ENCODE measurements around the gene KIT. TPM values are rescaled to one million over a fixed set of nuclear protein-coding genes. Genes with fewer than 3 reads are reported as not detected.

KIT gene
- total and polyA plus RNA-seq, 2 experiments from 2014 or later = 1.1 to 6.7 TPM

DNA sequence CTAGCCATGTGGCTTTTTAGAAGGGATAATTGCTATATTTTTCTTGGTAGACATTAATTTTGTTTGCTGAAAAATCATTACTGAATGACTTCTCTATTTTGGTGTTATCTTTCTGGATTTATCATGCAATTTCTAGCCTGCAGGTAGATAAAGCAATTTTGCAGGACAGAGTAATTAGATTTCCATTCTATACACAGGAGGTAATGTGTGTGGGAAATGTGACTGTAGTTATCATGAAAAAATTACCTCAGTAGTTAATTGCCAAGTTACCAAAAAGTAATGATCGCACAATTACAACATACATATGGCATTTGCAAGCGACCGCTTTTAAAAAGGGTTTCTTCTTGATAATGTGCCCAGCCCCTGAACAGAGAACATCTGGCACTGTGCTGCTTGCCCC, 66.1 kb downstream of the KIT start:
- DNase-seq = no peak
- no peak overlapping the region for H3K4me3 ChIP-seq
- no peak overlapping the region for H3K9ac ChIP-seq
- TF ChIP-seq EZH2 (IDR thresholded peaks at IDR 0.05; ENCODE audit: insufficient read depth, poor library complexity, severe bottlenecking) = no peak
- TF ChIP-seq EZH2phosphoT487 (IDR thresholded peaks at IDR 0.05; ENCODE audit: insufficient read depth, low read depth) = no peak
- H3K79me2 ChIP-seq (ENCODE audit: insufficient read depth) = no peaks in the 10 kb centered on the region
- in situ Hi-C loops (cut with MboI) = no loop called here
- H3K4me2 ChIP-seq (ENCODE audit: unreplicated experiment) = no peak overlapping the region
- no peaks in the 10 kb centered on the region for H3K36me3 ChIP-seq (ENCODE audit: low read depth)
- H3F3A ChIP-seq (ENCODE audit: insufficient read depth) = no peaks in the 10 kb centered on the region
- H3K27ac ChIP-seq = no peak overlapping the region
- no peaks in the 10 kb centered on the region for H3K9me3 ChIP-seq (ENCODE audit: low read depth)
- H2AFZ ChIP-seq = no peak overlapping the region
- H3K4me1 ChIP-seq (ENCODE audit: insufficient read depth) = peaks cover 8% of the 10 kb centered on the region
- no peaks in the 10 kb centered on the region for H3K9me2 ChIP-seq (ENCODE audit: insufficient read depth)
- H3K27me3 ChIP-seq (replicated peaks; ENCODE audit: insufficient read depth) = no peaks in the 10 kb centered on the region
- 95% methylated on average over 3 of the region's 3 CpGs for WGBS, 2 experiments (ENCODE audit: low coverage in 1 of 2, low lambda C conversion rate in 2 of 2, missing lambda C conversion rate in 2 of 2)
- H4K20me1 ChIP-seq (ENCODE audit: insufficient read depth) = no peaks in the 10 kb centered on the region

DNA sequence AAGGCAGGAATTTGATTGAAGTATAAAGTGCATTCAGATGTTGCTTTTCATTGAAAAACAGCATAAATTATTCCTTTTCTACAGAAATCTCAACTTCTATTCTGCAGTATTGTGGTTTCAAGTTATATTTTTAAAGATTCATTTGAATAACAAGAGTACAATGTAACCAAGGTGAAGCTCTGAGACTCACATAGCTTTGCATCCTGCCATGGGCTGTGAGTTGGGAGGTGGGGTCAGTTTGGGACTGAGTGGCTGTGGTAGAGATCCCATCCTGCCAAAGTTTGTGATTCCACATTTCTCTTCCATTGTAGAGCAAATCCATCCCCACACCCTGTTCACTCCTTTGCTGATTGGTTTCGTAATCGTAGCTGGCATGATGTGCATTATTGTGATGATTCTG, 69.2 kb downstream of the KIT start:
- H3K36me3 ChIP-seq (ENCODE audit: low read depth) = no peaks in the 10 kb centered on the region
- DNase-seq = no peak
- no peaks in the 10 kb centered on the region for H3K9me2 ChIP-seq (ENCODE audit: insufficient read depth)
- no peaks in the 10 kb centered on the region for H3K79me2 ChIP-seq (ENCODE audit: insufficient read depth)
- WGBS, 2 experiments (ENCODE audit: low coverage in 1 of 2, low lambda C conversion rate in 2 of 2, missing lambda C conversion rate in 2 of 2) = 92 to 93% methylated on average over 2 of the region's 2 CpGs
- no peaks in the 10 kb centered on the region for H3K27me3 ChIP-seq (replicated peaks; ENCODE audit: insufficient read depth)
- H3K9me3 ChIP-seq (ENCODE audit: low read depth) = no peaks in the 10 kb centered on the region
- H4K20me1 ChIP-seq (ENCODE audit: insufficient read depth) = no peaks in the 10 kb centered on the region
- H3K4me3 ChIP-seq = no peak overlapping the region
- H2AFZ ChIP-seq = no peak overlapping the region
- H3K9ac ChIP-seq = no peak overlapping the region
- no peaks in the 10 kb centered on the region for H3K4me1 ChIP-seq (ENCODE audit: insufficient read depth)
- in situ Hi-C loops (cut with MboI) = no loop called here
- no peak for TF ChIP-seq EZH2phosphoT487 (IDR thresholded peaks at IDR 0.05; ENCODE audit: insufficient read depth, low read depth)
- no peak for TF ChIP-seq EZH2 (IDR thresholded peaks at IDR 0.05; ENCODE audit: insufficient read depth, poor library complexity, severe bottlenecking)
- H3K4me2 ChIP-seq (ENCODE audit: unreplicated experiment) = no peak overlapping the region
- no peak overlapping the region for H3K27ac ChIP-seq
- H3F3A ChIP-seq (ENCODE audit: insufficient read depth) = no peaks in the 10 kb centered on the region

DNA sequence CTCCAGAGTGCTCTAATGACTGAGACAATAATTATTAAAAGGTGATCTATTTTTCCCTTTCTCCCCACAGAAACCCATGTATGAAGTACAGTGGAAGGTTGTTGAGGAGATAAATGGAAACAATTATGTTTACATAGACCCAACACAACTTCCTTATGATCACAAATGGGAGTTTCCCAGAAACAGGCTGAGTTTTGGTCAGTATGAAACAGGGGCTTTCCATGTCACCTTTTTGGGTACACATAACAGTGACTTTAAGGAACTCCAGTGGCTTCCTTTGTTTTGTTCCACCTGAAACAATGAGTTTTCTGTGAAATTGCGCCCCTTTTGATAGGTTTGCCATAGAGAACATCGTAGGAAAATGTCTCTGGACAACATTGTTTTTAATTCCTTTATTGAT, 69.6 kb downstream of the KIT start:
- Histone ChIP-seq H3K4me2 (ENCODE audit: unreplicated experiment) (no peak overlapping the region), H3K9me3 (ENCODE audit: low read depth) (no peaks in the 10 kb centered on the region), H3K27me3 (replicated peaks; ENCODE audit: insufficient read depth) (no peaks in the 10 kb centered on the region), H2AFZ (no peak overlapping the region), H3K27ac (no peak overlapping the region), H3K9ac (no peak overlapping the region), H3K4me3 (no peak overlapping the region), H3K36me3 (ENCODE audit: low read depth) (no peaks in the 10 kb centered on the region), H4K20me1 (ENCODE audit: insufficient read depth) (no peaks in the 10 kb centered on the region), H3F3A (ENCODE audit: insufficient read depth) (no peaks in the 10 kb centered on the region), H3K79me2 (ENCODE audit: insufficient read depth) (no peaks in the 10 kb centered on the region), H3K4me1 (ENCODE audit: insufficient read depth) (no peaks in the 10 kb centered on the region), H3K9me2 (ENCODE audit: insufficient read depth) (no peaks in the 10 kb centered on the region)
- WGBS, 2 experiments (ENCODE audit: low coverage in 1 of 2, low lambda C conversion rate in 2 of 2, missing lambda C conversion rate in 2 of 2) = 60 to 64% methylated on average over 2 of the region's 2 CpGs
- TF ChIP-seq EZH2phosphoT487 (IDR thresholded peaks at IDR 0.05; ENCODE audit: insufficient read depth, low read depth) (no peak), EZH2 (IDR thresholded peaks at IDR 0.05; ENCODE audit: insufficient read depth, poor library complexity, severe bottlenecking) (no peak)
- no peak for DNase-seq
- in situ Hi-C loops (cut with MboI) = no loop called here

DNA sequence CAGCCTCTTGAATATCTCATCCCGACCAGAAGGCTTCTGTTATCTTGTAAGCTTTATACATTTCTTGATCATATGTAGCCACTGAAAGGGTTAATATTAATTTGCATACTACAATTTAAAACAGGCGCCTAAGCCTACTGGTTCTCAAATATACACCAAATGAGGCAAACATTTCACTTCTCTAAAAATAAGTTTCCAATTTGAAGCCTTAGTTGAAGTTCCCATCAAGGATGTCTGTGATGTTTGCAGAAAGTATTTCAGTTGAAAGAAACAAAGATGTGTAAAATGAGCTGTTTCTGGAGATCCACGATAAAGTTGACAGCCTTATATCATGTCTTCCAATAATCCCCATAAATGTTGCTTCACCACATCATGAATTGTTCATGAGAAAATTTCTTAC, 70.6 kb downstream of the KIT start:
- Histone ChIP-seq H3K27me3 (replicated peaks; ENCODE audit: insufficient read depth) (no peaks in the 10 kb centered on the region), H3K9ac (no peak overlapping the region), H3K36me3 (ENCODE audit: low read depth) (no peaks in the 10 kb centered on the region), H4K20me1 (ENCODE audit: insufficient read depth) (no peaks in the 10 kb centered on the region), H3K4me2 (ENCODE audit: unreplicated experiment) (no peak overlapping the region), H3K79me2 (ENCODE audit: insufficient read depth) (no peaks in the 10 kb centered on the region), H3K4me3 (no peak overlapping the region), H3K9me3 (ENCODE audit: low read depth) (no peaks in the 10 kb centered on the region), H3K27ac (no peak overlapping the region), H3K9me2 (ENCODE audit: insufficient read depth) (no peaks in the 10 kb centered on the region), H3F3A (ENCODE audit: insufficient read depth) (no peaks in the 10 kb centered on the region), H2AFZ (no peak overlapping the region), H3K4me1 (ENCODE audit: insufficient read depth) (no peaks in the 10 kb centered on the region)
- DNase-seq = no peak
- in situ Hi-C loops (cut with MboI) = no loop called here
- TF ChIP-seq EZH2 (IDR thresholded peaks at IDR 0.05; ENCODE audit: insufficient read depth, poor library complexity, severe bottlenecking) (no peak), EZH2phosphoT487 (IDR thresholded peaks at IDR 0.05; ENCODE audit: insufficient read depth, low read depth) (no peak)
- 34 to 37% methylated on average over 3 of the region's 3 CpGs for WGBS, 2 experiments (ENCODE audit: low coverage in 1 of 2, low lambda C conversion rate in 2 of 2, missing lambda C conversion rate in 2 of 2)

DNA sequence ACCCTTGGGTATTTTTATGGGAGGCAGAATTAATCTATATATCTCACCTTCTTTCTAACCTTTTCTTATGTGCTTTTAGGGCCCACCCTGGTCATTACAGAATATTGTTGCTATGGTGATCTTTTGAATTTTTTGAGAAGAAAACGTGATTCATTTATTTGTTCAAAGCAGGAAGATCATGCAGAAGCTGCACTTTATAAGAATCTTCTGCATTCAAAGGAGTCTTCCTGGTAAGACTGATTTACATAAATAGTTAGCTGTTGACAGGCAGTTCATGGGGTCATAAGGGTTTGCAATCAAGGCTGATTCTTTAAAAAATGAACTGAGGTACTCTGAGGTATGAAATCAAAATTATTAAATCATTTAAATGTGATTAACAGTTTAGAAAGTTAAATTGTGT, 71.5 kb downstream of the KIT start:
- DNase-seq = no peak
- no peaks in the 10 kb centered on the region for H3F3A ChIP-seq (ENCODE audit: insufficient read depth)
- H3K36me3 ChIP-seq (ENCODE audit: low read depth) = no peaks in the 10 kb centered on the region

More for the DNA sequence above, 71.5 kb downstream of the KIT start:
- Histone ChIP-seq H4K20me1 (ENCODE audit: insufficient read depth) (no peaks in the 10 kb centered on the region), H3K27me3 (replicated peaks; ENCODE audit: insufficient read depth) (no peaks in the 10 kb centered on the region), H3K9me3 (ENCODE audit: low read depth) (no peaks in the 10 kb centered on the region), H3K9me2 (ENCODE audit: insufficient read depth) (no peaks in the 10 kb centered on the region), H3K4me2 (ENCODE audit: unreplicated experiment) (no peak overlapping the region), H3K27ac (no peak overlapping the region), H3K79me2 (ENCODE audit: insufficient read depth) (no peaks in the 10 kb centered on the region), H3K9ac (no peak overlapping the region), H3K4me3 (no peak overlapping the region), H2AFZ (no peak overlapping the region), H3K4me1 (ENCODE audit: insufficient read depth) (no peaks in the 10 kb centered on the region)
- TF ChIP-seq EZH2 (IDR thresholded peaks at IDR 0.05; ENCODE audit: insufficient read depth, poor library complexity, severe bottlenecking) (no peak), EZH2phosphoT487 (IDR thresholded peaks at IDR 0.05; ENCODE audit: insufficient read depth, low read depth) (no peak)
- WGBS, 2 experiments (ENCODE audit: low coverage in 1 of 2, low lambda C conversion rate in 2 of 2, missing lambda C conversion rate in 2 of 2) = 24 to 37% methylated on average over 1 of the region's 1 CpG
- in situ Hi-C loops (cut with MboI) = no loop called here
